IMR-90 (cell line): ENCODE measurements around the gene CHORDC1.

Experiments used
- BHLHE40 ChIP-seq: fragments of 150-350 bp; IDR thresholded peaks from 2 replicates; pipeline ENCODE4 v1.6.1; 2016; ENCODE audit warnings: mild to moderate bottlenecking, low read depth, low read length
- FOS ChIP-seq: fragments of 150-350 bp; IDR thresholded peaks from 2 replicates; pipeline ENCODE4 v1.6.1; 2016; ENCODE audit warnings: low read depth, low read length
- POLR2A ChIP-seq: IDR thresholded peaks from 2 replicates; pipeline ENCODE4 v1.6.1; 2012; ENCODE audit warnings: mild to moderate bottlenecking, low read depth, low read length
- TF ChIP-seq, protein P1 (sequence below): conservative IDR thresholded peaks from 2 replicates; pipeline ENCODE4 v1.5.1; 2012; ENCODE audit warnings: mild to moderate bottlenecking, low read depth, low read length, improper control_type of control experiment

DNA sequence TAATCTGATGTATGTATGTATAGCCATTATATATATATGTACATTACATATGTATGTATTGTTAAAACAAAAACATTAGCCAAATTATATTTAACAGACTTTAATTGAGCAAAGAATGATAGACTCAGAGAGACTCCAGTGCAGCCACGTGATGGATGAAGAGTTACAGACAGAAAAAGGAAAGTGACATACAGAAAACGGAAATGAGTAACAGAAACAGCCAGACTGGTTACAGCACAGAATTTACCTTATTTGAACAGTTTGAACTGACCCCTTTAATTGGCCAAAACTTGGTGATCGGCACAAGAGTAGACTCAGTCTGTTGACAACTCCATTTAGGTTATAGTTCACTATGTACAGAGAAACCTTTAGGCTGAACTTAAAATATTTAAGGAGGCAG, 35.0 kb downstream of the CHORDC1 start:
- TF ChIP-seq, protein P1, sequence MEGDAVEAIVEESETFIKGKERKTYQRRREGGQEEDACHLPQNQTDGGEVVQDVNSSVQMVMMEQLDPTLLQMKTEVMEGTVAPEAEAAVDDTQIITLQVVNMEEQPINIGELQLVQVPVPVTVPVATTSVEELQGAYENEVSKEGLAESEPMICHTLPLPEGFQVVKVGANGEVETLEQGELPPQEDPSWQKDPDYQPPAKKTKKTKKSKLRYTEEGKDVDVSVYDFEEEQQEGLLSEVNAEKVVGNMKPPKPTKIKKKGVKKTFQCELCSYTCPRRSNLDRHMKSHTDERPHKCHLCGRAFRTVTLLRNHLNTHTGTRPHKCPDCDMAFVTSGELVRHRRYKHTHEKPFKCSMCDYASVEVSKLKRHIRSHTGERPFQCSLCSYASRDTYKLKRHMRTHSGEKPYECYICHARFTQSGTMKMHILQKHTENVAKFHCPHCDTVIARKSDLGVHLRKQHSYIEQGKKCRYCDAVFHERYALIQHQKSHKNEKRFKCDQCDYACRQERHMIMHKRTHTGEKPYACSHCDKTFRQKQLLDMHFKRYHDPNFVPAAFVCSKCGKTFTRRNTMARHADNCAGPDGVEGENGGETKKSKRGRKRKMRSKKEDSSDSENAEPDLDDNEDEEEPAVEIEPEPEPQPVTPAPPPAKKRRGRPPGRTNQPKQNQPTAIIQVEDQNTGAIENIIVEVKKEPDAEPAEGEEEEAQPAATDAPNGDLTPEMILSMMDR: no peak
- TF ChIP-seq POLR2A (no peak), FOS (no peak), BHLHE40 (no peak)
